K562 treated with DMSO at 1 percent for 12 hours (cell line): ENCODE measurements around the gene NUDT4B. TPM values are rescaled to one million over a fixed set of nuclear protein-coding genes. Genes with fewer than 3 reads are reported as not detected.

ENCODE experiments used
- total RNA-seq: library from RNA; unstranded; fragments of 300-600 nt; gene quantifications from 2 replicates; pipeline ENCODE4 v1.2.3, GENCODE V29; 2022; ENCODE audit not compliant: insufficient read depth

Gene NUDT4B
- total RNA-seq: 2.4 and 4.5 TPM in 2 replicates

DNA sequence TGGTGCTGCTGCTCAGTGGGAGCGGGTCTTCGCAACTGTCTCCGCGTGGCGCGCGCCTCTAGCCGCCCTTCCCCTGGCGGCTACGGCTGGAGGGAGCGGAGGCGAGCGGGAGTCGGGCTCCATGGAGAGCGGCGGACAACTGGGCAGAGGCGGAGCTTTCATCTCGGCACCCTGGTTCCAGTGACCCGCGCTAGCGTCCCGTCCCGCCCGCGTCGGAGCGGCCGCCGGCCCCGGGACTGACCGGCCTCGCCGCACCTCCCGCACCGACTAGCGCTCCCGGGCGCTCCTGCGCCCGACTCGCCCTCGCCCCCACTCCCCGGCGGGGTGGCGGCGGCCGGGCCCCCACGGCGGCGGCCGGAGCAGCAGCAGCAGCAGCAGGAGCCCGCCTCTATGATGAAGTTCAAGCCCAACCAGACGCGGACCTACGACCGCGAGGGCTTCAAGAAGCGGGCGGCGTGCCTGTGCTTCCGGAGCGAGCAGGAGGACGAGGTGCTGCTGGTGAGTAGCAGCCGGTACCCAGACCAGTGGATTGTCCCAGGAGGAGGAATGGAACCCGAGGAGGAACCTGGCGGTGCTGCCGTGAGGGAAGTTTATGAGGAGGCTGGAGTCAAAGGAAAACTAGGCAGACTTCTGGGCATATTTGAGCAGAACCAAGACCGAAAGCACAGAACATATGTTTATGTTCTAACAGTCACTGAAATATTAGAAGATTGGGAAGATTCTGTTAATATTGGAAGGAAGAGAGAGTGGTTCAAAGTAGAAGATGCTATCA, at the start of gene NUDT4B:
TSS of gene NUDT4B (plus strand) at position 212 of the 772 bp plus-strand sequence. CDS start at position 391, 179 bp downstream.

Other genes starting within 250 kb of the NUDT4B start
- 5.4 and 6.3 TPM in 2 replicates for gene NBPF14, start 152.8 kb upstream of the NUDT4B start, total RNA-seq
- gene PDE4DIP, start 95.7 kb downstream of the NUDT4B start, total RNA-seq: 121 and 177 TPM in 2 replicates